Smooth muscle cell (in vitro differentiated cells): ENCODE results near the gene HEG1. TPM values are rescaled to one million over a fixed set of nuclear protein-coding genes. Genes with fewer than 3 reads are reported as not detected.

Experiments used
- DNase-seq: peaks from one replicate; lab custom pipeline; 2025; ENCODE audit not compliant: unreplicated experiment; lab: John Stamatoyannopoulos, UW
- H2AFZ ChIP-seq: fragments of 200-600 bp; sonication (generic); 2 replicates; pipeline ENCODE4 v1.6.0; 2016; ENCODE audit warnings: antibody characterized with exemption, low read depth, mild to moderate bottlenecking
- H3F3A ChIP-seq: fragments of 200-600 bp; sonication (generic); 2 replicates; pipeline ENCODE4 v1.6.0; 2017; ENCODE audit warnings: antibody characterized with exemption, low read depth
- H3K27ac ChIP-seq: fragments of 200-600 bp; sonication (generic); 2 replicates; pipeline ENCODE4 v1.5.1; 2016; ENCODE audit warnings: low read depth, mild to moderate bottlenecking
- H3K27me3 ChIP-seq: fragments of 200-600 bp; sonication (generic); 2 replicates; pipeline ENCODE4 v1.6.1; 2016; ENCODE audit warnings: low read depth, mild to moderate bottlenecking
- H3K36me3 ChIP-seq: fragments of 200-600 bp; sonication (generic); 2 replicates; pipeline ENCODE4 v1.5.1; 2016; ENCODE audit warnings: low read depth
- H3K4me1 ChIP-seq: fragments of 200-600 bp; sonication (generic); 2 replicates; pipeline ENCODE4 v1.5.1; 2016; ENCODE audit warnings: low read depth
- H3K4me2 ChIP-seq: fragments of 200-600 bp; sonication (generic); 2 replicates; pipeline ENCODE4 v1.6.0; 2016; ENCODE audit warnings: mild to moderate bottlenecking
- H3K4me3 ChIP-seq: fragments of 200-600 bp; sonication (generic); 2 replicates; pipeline ENCODE4 v1.5.1; 2016; ENCODE audit warnings: mild to moderate bottlenecking
- H3K79me2 ChIP-seq: fragments of 200-600 bp; sonication (generic); 2 replicates; pipeline ENCODE4 v1.6.0; 2016; ENCODE audit warnings: low read depth, mild to moderate bottlenecking
- H3K9ac ChIP-seq: fragments of 200-600 bp; sonication (generic); 2 replicates; pipeline ENCODE4 v1.6.0; 2016; ENCODE audit warnings: low read depth
- H3K9me3 ChIP-seq: fragments of 200-600 bp; sonication (generic); replicated peaks from 2 replicates; pipeline ENCODE4 v1.5.1; 2016; ENCODE audit warnings: low read depth
- H4K20me1 ChIP-seq: fragments of 200-600 bp; sonication (generic); 2 replicates; pipeline ENCODE4 v1.6.0; 2016; ENCODE audit warnings: low read depth
- WGBS: methylation state at CpG from one replicate; pipeline ENCODE4 v1.1.7; 2016; ENCODE audit warnings: low lambda C conversion rate; 5-methylcytosine and 5-hydroxymethylcytosine counted together
- polyA plus RNA-seq: library from polyadenylated mRNA; unstranded; fragments of >200 nt; fragmentation: Nextera tagmentation; extraction: Ambion mirVana; gene quantifications from 2 replicates; pipeline ENCODE4 v1.2.1, GENCODE V29; 2016
- small RNA-seq: library from RNA; depleted of rRNA; stranded (forward); fragments of <200 nt; gene quantifications from one replicate; pipeline ENCODE3, GENCODE V24; 2014
- total RNA-seq: library from RNA; depleted of rRNA; stranded (reverse); fragments of >200 nt; gene quantifications from 2 replicates; pipeline ENCODE4 v1.2.3, GENCODE V29; 2014
- TF ChIP-seq, protein P1 (sequence below): fragments of 200-600 bp; sonication (generic); IDR thresholded peaks from 2 replicates; pipeline ENCODE4 v1.5.1; 2017; ENCODE audit warnings: borderline replicate concordance, mild to moderate bottlenecking, antibody characterized with exemption; ENCODE audit not compliant: insufficient read depth, poor library complexity, severe bottlenecking

The HEG1 gene
- total and polyA plus RNA-seq, 2 experiments from 2014 or later = 28.0 to 50.3 TPM

DNA sequence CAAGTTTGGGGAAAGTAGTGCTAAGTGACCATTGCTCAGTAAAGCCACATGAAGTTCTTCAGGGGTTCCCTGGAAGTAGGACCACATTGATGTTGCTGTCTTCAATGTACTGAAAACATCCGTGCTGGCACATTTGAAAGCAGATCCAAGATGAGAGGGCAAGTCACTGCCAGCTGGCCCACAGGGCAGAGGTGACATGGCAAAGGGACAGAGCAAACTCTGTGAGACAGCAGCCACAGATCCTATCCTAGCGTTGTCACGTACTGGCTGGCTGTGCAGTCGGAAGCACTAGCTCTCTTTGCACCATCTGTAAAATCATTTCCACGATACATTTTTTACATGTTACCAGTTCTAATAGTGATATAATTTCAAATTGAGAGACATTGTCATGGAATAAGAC, 135.1 kb downstream of the HEG1 start:
- Histone ChIP-seq H4K20me1 (no peaks in the 10 kb centered on the region), H3K27me3 (no peaks in the 10 kb centered on the region), H2AFZ (no peak overlapping the region), H3K4me3 (no peak overlapping the region), H3K9ac (no peak overlapping the region), H3K36me3 (no peaks in the 10 kb centered on the region), H3K4me2 (no peak overlapping the region), H3K4me1 (no peaks in the 10 kb centered on the region), H3F3A (no peaks in the 10 kb centered on the region), H3K79me2 (no peaks in the 10 kb centered on the region), H3K27ac (no peak overlapping the region), H3K9me3 (no peaks in the 10 kb centered on the region)
- TF ChIP-seq, protein P1, sequence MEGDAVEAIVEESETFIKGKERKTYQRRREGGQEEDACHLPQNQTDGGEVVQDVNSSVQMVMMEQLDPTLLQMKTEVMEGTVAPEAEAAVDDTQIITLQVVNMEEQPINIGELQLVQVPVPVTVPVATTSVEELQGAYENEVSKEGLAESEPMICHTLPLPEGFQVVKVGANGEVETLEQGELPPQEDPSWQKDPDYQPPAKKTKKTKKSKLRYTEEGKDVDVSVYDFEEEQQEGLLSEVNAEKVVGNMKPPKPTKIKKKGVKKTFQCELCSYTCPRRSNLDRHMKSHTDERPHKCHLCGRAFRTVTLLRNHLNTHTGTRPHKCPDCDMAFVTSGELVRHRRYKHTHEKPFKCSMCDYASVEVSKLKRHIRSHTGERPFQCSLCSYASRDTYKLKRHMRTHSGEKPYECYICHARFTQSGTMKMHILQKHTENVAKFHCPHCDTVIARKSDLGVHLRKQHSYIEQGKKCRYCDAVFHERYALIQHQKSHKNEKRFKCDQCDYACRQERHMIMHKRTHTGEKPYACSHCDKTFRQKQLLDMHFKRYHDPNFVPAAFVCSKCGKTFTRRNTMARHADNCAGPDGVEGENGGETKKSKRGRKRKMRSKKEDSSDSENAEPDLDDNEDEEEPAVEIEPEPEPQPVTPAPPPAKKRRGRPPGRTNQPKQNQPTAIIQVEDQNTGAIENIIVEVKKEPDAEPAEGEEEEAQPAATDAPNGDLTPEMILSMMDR = no peak
- no peak for DNase-seq
- WGBS = 97% methylated on average over 5 of the region's 5 CpGs

DNA sequence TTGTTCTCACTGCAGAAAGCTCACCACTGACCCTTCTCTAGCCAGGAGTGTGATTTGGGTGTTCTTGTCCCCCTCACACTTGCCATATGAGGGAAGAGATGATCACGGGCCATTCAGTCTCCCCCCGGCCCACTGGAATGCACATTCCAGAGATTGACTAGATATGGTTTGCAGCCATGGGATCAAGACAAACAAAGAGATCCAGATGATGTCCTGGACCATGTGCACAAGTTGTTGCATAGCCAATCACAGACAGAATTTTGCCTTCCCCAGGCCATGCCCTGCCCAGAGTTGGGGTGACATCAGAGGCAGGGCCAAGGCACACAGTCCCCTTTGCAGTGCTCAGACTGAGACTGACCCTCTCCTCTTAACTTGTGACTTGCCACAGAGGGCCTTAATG, 136.0 kb downstream of the HEG1 start:
- Histone ChIP-seq H3K9ac (no peak overlapping the region), H3K4me1 (no peaks in the 10 kb centered on the region), H4K20me1 (no peaks in the 10 kb centered on the region), H3F3A (no peaks in the 10 kb centered on the region), H3K4me3 (no peak overlapping the region), H3K27ac (no peak overlapping the region), H3K9me3 (no peaks in the 10 kb centered on the region), H2AFZ (no peak overlapping the region), H3K4me2 (no peak overlapping the region), H3K36me3 (no peaks in the 10 kb centered on the region), H3K79me2 (no peaks in the 10 kb centered on the region), H3K27me3 (no peaks in the 10 kb centered on the region)
- 27% methylated on average over 2 of the region's 2 CpGs for WGBS
- TF ChIP-seq, protein P1 = no peak
- DNase-seq = no peak

DNA sequence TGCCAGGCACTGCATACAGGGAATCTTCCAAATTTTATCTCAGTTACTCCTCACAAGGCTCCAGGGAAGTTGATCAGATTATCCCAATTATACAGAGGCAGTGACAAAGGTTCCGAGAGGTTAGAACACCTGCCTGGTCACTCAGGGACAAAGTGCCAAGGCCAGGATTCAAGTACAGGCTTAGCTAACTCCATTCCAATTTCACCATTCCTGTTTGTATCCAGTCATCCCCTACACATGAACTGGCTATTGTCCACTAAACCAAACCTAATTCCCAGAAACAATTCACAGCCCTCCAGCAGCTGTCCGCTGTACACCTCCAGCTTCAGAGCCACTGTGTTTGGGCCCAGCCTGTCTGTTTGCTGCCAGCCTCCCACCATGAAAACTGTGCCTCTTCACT, 137.3 kb downstream of the HEG1 start:
- Histone ChIP-seq H3K4me2 (no peak overlapping the region), H3K9me3 (no peaks in the 10 kb centered on the region), H3K9ac (no peak overlapping the region), H2AFZ (no peak overlapping the region), H3F3A (no peaks in the 10 kb centered on the region), H3K4me1 (no peaks in the 10 kb centered on the region), H4K20me1 (no peaks in the 10 kb centered on the region), H3K4me3 (no peak overlapping the region), H3K36me3 (no peaks in the 10 kb centered on the region), H3K27ac (no peak overlapping the region), H3K27me3 (no peaks in the 10 kb centered on the region), H3K79me2 (no peaks in the 10 kb centered on the region)
- TF ChIP-seq, protein P1 = no peak
- WGBS = 92% methylated on average over 2 of the region's 2 CpGs
- no peak for DNase-seq

DNA sequence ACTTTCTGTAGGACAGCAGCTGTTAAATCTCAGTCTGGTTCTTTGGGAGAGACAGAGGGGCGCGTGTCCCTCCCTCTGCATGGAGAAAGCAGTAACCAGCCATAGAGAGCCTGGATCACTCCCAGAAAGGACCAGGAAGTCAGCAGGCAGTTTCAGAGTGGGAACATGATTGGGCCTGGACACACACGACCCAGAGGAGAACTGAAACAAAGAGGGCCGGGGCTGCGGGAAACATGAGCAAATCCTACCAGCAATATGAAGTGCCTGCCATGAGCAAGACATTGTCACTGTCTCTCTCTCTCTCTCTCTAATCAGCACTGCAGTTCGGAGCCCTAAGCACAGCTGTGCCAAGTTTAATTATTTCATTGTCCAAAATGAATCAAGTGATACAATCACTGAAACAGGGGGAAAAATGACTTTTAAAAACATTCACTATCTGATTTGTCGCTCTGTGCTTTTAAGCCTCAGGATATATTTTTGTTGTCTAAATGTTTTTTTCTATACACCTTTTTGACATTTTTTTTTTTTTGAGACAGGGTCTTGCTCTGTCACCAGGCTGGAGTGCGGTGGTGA, 138.9 kb downstream of the HEG1 start:
- TF ChIP-seq, protein P1 = no peak
- WGBS = 63% methylated on average over 8 of the region's 8 CpGs

More for the DNA sequence above, 138.9 kb downstream of the HEG1 start:
- Histone ChIP-seq H3K4me3 (no peak overlapping the region), H3K79me2 (no peaks in the 10 kb centered on the region), H3K36me3 (no peaks in the 10 kb centered on the region), H3K27ac (no peak overlapping the region), H2AFZ (no peak overlapping the region), H3K9ac (no peak overlapping the region), H3K9me3 (no peaks in the 10 kb centered on the region), H3K27me3 (no peaks in the 10 kb centered on the region), H3K4me2 (no peak overlapping the region), H3F3A (no peaks in the 10 kb centered on the region), H4K20me1 (no peaks in the 10 kb centered on the region), H3K4me1 (no peaks in the 10 kb centered on the region)
- no peak for DNase-seq

Small RNA genes lying within 50 kb of the gene (small RNA-seq; reads per million reads assigned to genes)
- not detected for gene RNA5SP137

Other genes starting within 250 kb of the HEG1 start
- 332 and 343 TPM in 2 replicates for gene ITGB5, start 168.6 kb downstream of the HEG1 start, total RNA-seq
- gene ITGB5, start 168.6 kb downstream of the HEG1 start, polyA plus RNA-seq = 276 and 403 TPM in 2 replicates
- 0.04 TPM in 1 of 2 replicates, not detected in the other for gene MUC13, start 121.2 kb downstream of the HEG1 start, total RNA-seq
- gene MUC13, start 121.2 kb downstream of the HEG1 start, polyA plus RNA-seq = not detected in 2 replicates
- 40.3 and 54.3 TPM in 2 replicates for gene SLC12A8, start 156.8 kb upstream of the HEG1 start, total RNA-seq
- gene SLC12A8, start 156.8 kb upstream of the HEG1 start, polyA plus RNA-seq = 28.5 and 31.7 TPM in 2 replicates